Measurements from ENCODE around the gene GFI1. TPM values are rescaled to one million over a fixed set of nuclear protein-coding genes. Genes with fewer than 3 reads are reported as not detected.

GFI1 gene
- total and polyA plus RNA-seq, 2 experiments from 2014 or later, result 0.21 TPM; not detected in 1

DNA sequence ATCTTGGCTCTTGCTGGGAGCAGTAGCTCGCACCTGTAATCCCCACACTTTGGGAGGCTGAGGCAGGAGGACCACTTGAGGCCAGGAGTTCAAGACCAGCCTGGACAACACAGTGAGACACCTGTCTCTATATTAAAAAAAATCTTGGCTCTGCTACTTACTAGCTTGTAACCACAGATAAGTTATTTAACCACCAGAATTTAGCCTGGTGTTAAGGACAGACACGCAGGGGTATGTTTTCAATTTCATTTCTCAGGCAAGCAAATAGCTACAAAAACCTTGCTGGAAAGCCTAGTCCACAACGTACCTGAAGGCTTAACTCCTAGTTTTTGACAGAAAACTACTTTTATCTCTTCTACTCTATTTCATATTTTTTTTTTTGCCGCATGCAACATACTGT, 24.8 kb upstream of the GFI1 start (continued):
- TF ChIP-seq, protein P1, sequence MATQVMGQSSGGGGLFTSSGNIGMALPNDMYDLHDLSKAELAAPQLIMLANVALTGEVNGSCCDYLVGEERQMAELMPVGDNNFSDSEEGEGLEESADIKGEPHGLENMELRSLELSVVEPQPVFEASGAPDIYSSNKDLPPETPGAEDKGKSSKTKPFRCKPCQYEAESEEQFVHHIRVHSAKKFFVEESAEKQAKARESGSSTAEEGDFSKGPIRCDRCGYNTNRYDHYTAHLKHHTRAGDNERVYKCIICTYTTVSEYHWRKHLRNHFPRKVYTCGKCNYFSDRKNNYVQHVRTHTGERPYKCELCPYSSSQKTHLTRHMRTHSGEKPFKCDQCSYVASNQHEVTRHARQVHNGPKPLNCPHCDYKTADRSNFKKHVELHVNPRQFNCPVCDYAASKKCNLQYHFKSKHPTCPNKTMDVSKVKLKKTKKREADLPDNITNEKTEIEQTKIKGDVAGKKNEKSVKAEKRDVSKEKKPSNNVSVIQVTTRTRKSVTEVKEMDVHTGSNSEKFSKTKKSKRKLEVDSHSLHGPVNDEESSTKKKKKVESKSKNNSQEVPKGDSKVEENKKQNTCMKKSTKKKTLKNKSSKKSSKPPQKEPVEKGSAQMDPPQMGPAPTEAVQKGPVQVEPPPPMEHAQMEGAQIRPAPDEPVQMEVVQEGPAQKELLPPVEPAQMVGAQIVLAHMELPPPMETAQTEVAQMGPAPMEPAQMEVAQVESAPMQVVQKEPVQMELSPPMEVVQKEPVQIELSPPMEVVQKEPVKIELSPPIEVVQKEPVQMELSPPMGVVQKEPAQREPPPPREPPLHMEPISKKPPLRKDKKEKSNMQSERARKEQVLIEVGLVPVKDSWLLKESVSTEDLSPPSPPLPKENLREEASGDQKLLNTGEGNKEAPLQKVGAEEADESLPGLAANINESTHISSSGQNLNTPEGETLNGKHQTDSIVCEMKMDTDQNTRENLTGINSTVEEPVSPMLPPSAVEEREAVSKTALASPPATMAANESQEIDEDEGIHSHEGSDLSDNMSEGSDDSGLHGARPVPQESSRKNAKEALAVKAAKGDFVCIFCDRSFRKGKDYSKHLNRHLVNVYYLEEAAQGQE (IDR thresholded peaks at IDR 0.05; ENCODE audit: unreplicated experiment), result no peak
- TF ChIP-seq NANOG (IDR thresholded peaks at IDR 0.05; ENCODE audit: borderline replicate concordance) (no peak), CTCF (conservative IDR thresholded peaks at IDR 0.05; ENCODE audit: low read depth in 2 of 2) (no peak), EZH2 (IDR thresholded peaks at IDR 0.05; ENCODE audit: low read depth, unreplicated experiment) (no peak)

- Mint-ChIP-seq H3K4me3 (no peak overlapping the region), H3K27ac (no peak overlapping the region), H3K4me1 (no peaks in the 10 kb centered on the region), H3K36me3 (ENCODE audit: low read depth) (no peaks in the 10 kb centered on the region), H3K27me3 (ENCODE audit: insufficient read depth, low read depth, poor library complexity) (no peaks in the 10 kb centered on the region), H3K9me3 (no peaks in the 10 kb centered on the region)
- H4K20me1 ChIP-seq (replicated peaks; ENCODE audit: insufficient read depth), result no peaks in the 10 kb centered on the region
- H3K4me2 ChIP-seq, result no peak overlapping the region
- no peaks in the 10 kb centered on the region for H3K27me3 ChIP-seq (ENCODE audit: insufficient read depth)
- H3K4me1 ChIP-seq (ENCODE audit: insufficient read depth), result no peaks in the 10 kb centered on the region
- no peaks in the 10 kb centered on the region for H3K36me3 ChIP-seq (ENCODE audit: insufficient read depth)
- no peak overlapping the region for H2AFZ ChIP-seq
- no peaks in the 10 kb centered on the region for H3F3A ChIP-seq (replicated peaks; ENCODE audit: low read depth)
- ATAC-seq (no peak), DNase-seq (ENCODE audit: low spot score) (no peak)
- no peaks in the 10 kb centered on the region for H3K79me2 ChIP-seq (replicated peaks; ENCODE audit: insufficient read depth)
- H3K27ac ChIP-seq (ENCODE audit: low read depth), result no peak overlapping the region
- no peak overlapping the region for H3K4me3 ChIP-seq
- H3K9me2 ChIP-seq (ENCODE audit: insufficient read depth), result no peaks in the 10 kb centered on the region
- TF ChIP-seq POLR2AphosphoS5 (IDR thresholded peaks at IDR 0.05; ENCODE audit: low read depth) (no peak), NANOG (IDR thresholded peaks at IDR 0.05; ENCODE audit: borderline replicate concordance) (no peak), JUNB (IDR thresholded peaks at IDR 0.05; ENCODE audit: unreplicated experiment) (no peak), ZNF331 (CRISPR knock-in tag; IDR thresholded peaks at IDR 0.05; ENCODE audit: low read depth) (no peak), EZH2 (IDR thresholded peaks at IDR 0.05; ENCODE audit: low read depth, unreplicated experiment) (no peak), ETS1 (IDR thresholded peaks at IDR 0.05) (no peak), STAT1 (IDR thresholded peaks at IDR 0.05; ENCODE audit: unreplicated experiment) (no peak), ZNF114 (CRISPR knock-in tag; IDR thresholded peaks at IDR 0.05) (no peak), EZH2phosphoT487 (IDR thresholded peaks at IDR 0.05; ENCODE audit: unreplicated experiment) (no peak), CREB1 (CRISPR knock-in tag; IDR thresholded peaks at IDR 0.05; ENCODE audit: low read depth) (no peak), ZNF462 (CRISPR knock-in tag; IDR thresholded peaks at IDR 0.05) (no peak)
Measured at GRCh38 chr1:92509619-92510018, 22.9 kb upstream of the GFI1 start.
